Endothelial cell of umbilical vein (primary cell): ENCODE results near the gene ZNF146.

Experiments used
- CTCF ChIP-seq, 2 donors: IDR thresholded peaks; 1 replicate in 1 of 2; 2 replicates in 1 of 2; pipeline ENCODE4 v1.5.1; 2011; ENCODE audit warnings: low read length in 2 of 2, mild to moderate bottlenecking in 2 of 2, moderate library complexity in 2 of 2, control low read depth in 1 of 2, inconsistent platforms in 1 of 2, low read depth in 1 of 2; ENCODE audit not compliant: insufficient read depth in 1 of 2; ENCODE audit errors: extremely low read depth in 1 of 2
- EZH2 ChIP-seq: IDR thresholded peaks from 2 replicates; pipeline ENCODE4 v1.6.1; 2012; ENCODE audit warnings: borderline replicate concordance, low read depth, mild to moderate bottlenecking, moderate library complexity, low read length, inconsistent platforms; ENCODE audit not compliant: severe bottlenecking
- GATA2 ChIP-seq: IDR thresholded peaks from 2 replicates; pipeline ENCODE4 v1.7.0; 2011; ENCODE audit warnings: low read depth, mild to moderate bottlenecking, moderate library complexity, mixed read lengths, low read length; ENCODE audit not compliant: insufficient read length, insufficient read depth
- JUN ChIP-seq: IDR thresholded peaks from 2 replicates; pipeline ENCODE4 v1.6.1; 2011; ENCODE audit warnings: borderline replicate concordance, low read depth; ENCODE audit not compliant: insufficient read length, insufficient read depth
- MAX ChIP-seq: IDR thresholded peaks from 2 replicates; pipeline ENCODE4 v1.6.1; 2011; ENCODE audit not compliant: insufficient read depth, insufficient read length
- MYC ChIP-seq: IDR thresholded peaks from one replicate; pipeline ENCODE4 v1.6.1; 2011; ENCODE audit warnings: mild to moderate bottlenecking, low read depth, low read length
- POLR2A ChIP-seq: IDR thresholded peaks from 2 replicates; pipeline ENCODE4 v1.6.1; 2012; ENCODE audit warnings: low read depth, mild to moderate bottlenecking, control low read depth, low read length
- POLR2AphosphoS5 ChIP-seq: IDR thresholded peaks from 2 replicates; pipeline ENCODE4 v1.6.1; 2012; ENCODE audit warnings: low read depth, mild to moderate bottlenecking, control low read depth, low read length, moderate library complexity; ENCODE audit not compliant: insufficient read depth

GRCh38 chr19:36265856-36266374 lies 51.0 kb downstream of the ZNF146 start:
- TF ChIP-seq POLR2AphosphoS5 (no peak), POLR2A (no peak), CTCF (IDR thresholded peaks at IDR 0.05; ENCODE audit: extremely low read depth in 1 of 2, insufficient read depth in 1 of 2, low read depth in 1 of 2, low read length in 2 of 2) (no peak), MYC (no peak), MAX (no peak), EZH2 (no peak), GATA2 (no peak), JUN (no peak)
